Subcutaneous abdominal adipose tissue (tissue), 5 donors: Measurements from ENCODE around the gene LRRFIP1.
A peak's percentile ranks its signal among the peaks of the same experiment; 100 is the strongest.

Experiments
- H3K27ac ChIP-seq: one replicate; pipeline ENCODE4 v1.7.0; 2013; ENCODE audit warnings: low read depth, mild to moderate bottlenecking, inconsistent platforms, low read length, moderate library complexity
- H3K27me3 ChIP-seq, 5 donors: one replicate each; pipeline ENCODE4 v1.7.0; 2013; ENCODE audit warnings: low read length in 5 of 5, inconsistent platforms in 1 of 5; ENCODE audit not compliant: control insufficient read depth in 5 of 5, insufficient read depth in 4 of 5
- H3K36me3 ChIP-seq, 5 donors: one replicate each; pipeline ENCODE4 v1.7.0; 2013; ENCODE audit warnings: low read length in 5 of 5; ENCODE audit not compliant: control insufficient read depth in 5 of 5, insufficient read depth in 5 of 5
- H3K4me1 ChIP-seq, 5 donors: one replicate each; pipeline ENCODE4 v1.7.0; 2013; ENCODE audit warnings: low read length in 5 of 5, mild to moderate bottlenecking in 3 of 5, moderate library complexity in 1 of 5; ENCODE audit not compliant: control insufficient read depth in 5 of 5, insufficient read depth in 5 of 5
- H3K4me3 ChIP-seq, 5 donors: one replicate each; pipeline ENCODE4 v1.7.0; 2013; ENCODE audit warnings: low read length in 5 of 5, low read depth in 1 of 5
- H3K9ac ChIP-seq, 5 donors: one replicate each; pipeline ENCODE4 v1.7.0; 2013; ENCODE audit warnings: low read length in 5 of 5, mild to moderate bottlenecking in 4 of 5, moderate library complexity in 3 of 5
- H3K9me3 ChIP-seq, 5 donors: one replicate each; pipeline ENCODE4 v1.7.0; 2013; ENCODE audit warnings: low read length in 5 of 5; ENCODE audit not compliant: control insufficient read depth in 5 of 5
- donor health status: healthy.
- donor health status: healthy.
- donor health status: healthy.
- donor health status: healthy.
- donor health status: healthy.

LRRFIP1 gene

GRCh38 chr2:237692601-237693290, 65.4 kb downstream of the LRRFIP1 start:
- no peaks in the 10 kb centered on the region for H3K9me3 ChIP-seq
- peak overlapping the region; percentile 40 to 96 (median 93) for H3K9ac ChIP-seq
- no peaks in the 10 kb centered on the region for H3K27me3 ChIP-seq
- H3K36me3 ChIP-seq, result no peaks in the 10 kb centered on the region
- peak overlapping the region; percentile 79 to 97 (median 95) for H3K4me3 ChIP-seq
- peak overlapping the region; percentile 94 for H3K27ac ChIP-seq
- H3K4me1 ChIP-seq, result peaks cover 10 to 86% (median 73%) of the 10 kb centered on the region in 5 donors

- H3K4me1 ChIP-seq, result peaks cover 8 to 86% (median 71%) of the 10 kb centered on the region in 5 donors
- no peaks in the 10 kb centered on the region for H3K36me3 ChIP-seq
- no peaks in the 10 kb centered on the region for H3K9me3 ChIP-seq
- no peaks in the 10 kb centered on the region for H3K27me3 ChIP-seq
- H3K4me3 ChIP-seq, result peak overlapping the region; percentile 79 to 97 (median 95)
- H3K27ac ChIP-seq, result peak overlapping the region; percentile 94
- H3K9ac ChIP-seq, result peak overlapping the region; percentile 41 to 96 (median 93)
These were observed 66.1 kb downstream of the LRRFIP1 start for GRCh38 chr2:237693291-237693994.

- no peaks in the 10 kb centered on the region for H3K36me3 ChIP-seq
- peak overlapping the region; percentile 94 for H3K27ac ChIP-seq
- peak overlapping the region; percentile 79 to 97 (median 95) for H3K4me3 ChIP-seq
- H3K4me1 ChIP-seq, result peaks cover 9 to 83% (median 62%) of the 10 kb centered on the region in 5 donors
- H3K27me3 ChIP-seq, result no peaks in the 10 kb centered on the region
- peak overlapping the region in 3 of 5 donors; percentile 16 to 92 (median 20) for H3K9ac ChIP-seq
- no peaks in the 10 kb centered on the region for H3K9me3 ChIP-seq
These were observed 67.2 kb downstream of the LRRFIP1 start for GRCh38 chr2:237694415-237695194.

- Histone ChIP-seq H3K9me3 (no peaks in the 10 kb centered on the region), H3K9ac (peak overlapping the region in 2 of 5 donors; percentile 16 to 20), H3K36me3 (no peaks in the 10 kb centered on the region), H3K27ac (peak overlapping the region; percentile 94), H3K4me1 (peaks cover 15 to 85% (median 66%) of the 10 kb centered on the region in 5 donors), H3K4me3 (peak overlapping the region in 4 of 5 donors; percentile 79 to 97 (median 90)), H3K27me3 (no peaks in the 10 kb centered on the region)
These were observed 67.9 kb downstream of the LRRFIP1 start for GRCh38 chr2:237695201-237695780.

- Histone ChIP-seq H3K27me3 (no peaks in the 10 kb centered on the region), H3K4me1 (peaks cover 23 to 89% (median 69%) of the 10 kb centered on the region in 5 donors), H3K36me3 (no peaks in the 10 kb centered on the region), H3K27ac (peak overlapping the region; percentile 94), H3K9ac (peak overlapping the region in 1 of 5 donors; percentile 26), H3K9me3 (no peaks in the 10 kb centered on the region), H3K4me3 (peak overlapping the region in 1 of 5 donors; percentile 16)
These were observed 69.1 kb downstream of the LRRFIP1 start for GRCh38 chr2:237696461-237696860.

- H3K27ac ChIP-seq, result peak overlapping the region; percentile 50
- no peaks in the 10 kb centered on the region for H3K36me3 ChIP-seq
- peaks cover 32 to 98% (median 76%) of the 10 kb centered on the region in 5 donors for H3K4me1 ChIP-seq
- H3K9me3 ChIP-seq, result no peaks in the 10 kb centered on the region
- H3K9ac ChIP-seq, result peak overlapping the region in 1 of 5 donors; percentile 17
- peak overlapping the region in 1 of 5 donors; percentile 19 for H3K4me3 ChIP-seq
- H3K27me3 ChIP-seq, result no peaks in the 10 kb centered on the region
These were observed 70.4 kb downstream of the LRRFIP1 start for GRCh38 chr2:237697586-237698357.

GRCh38 chr2:237698358-237698694, 70.9 kb downstream of the LRRFIP1 start:
- H3K9ac ChIP-seq, result peak overlapping the region in 1 of 5 donors; percentile 17
- H3K27ac ChIP-seq, result peak overlapping the region; percentile 50
- no peaks in the 10 kb centered on the region for H3K36me3 ChIP-seq
- no peaks in the 10 kb centered on the region for H3K27me3 ChIP-seq
- peaks cover 36 to 98% (median 76%) of the 10 kb centered on the region in 5 donors for H3K4me1 ChIP-seq
- no peaks in the 10 kb centered on the region for H3K9me3 ChIP-seq
- peak overlapping the region in 1 of 5 donors; percentile 19 for H3K4me3 ChIP-seq

GRCh38 chr2:237699870-237700511, 72.6 kb downstream of the LRRFIP1 start:
- H3K27ac ChIP-seq, result peak overlapping the region; percentile 79
- H3K27me3 ChIP-seq, result no peaks in the 10 kb centered on the region
- H3K36me3 ChIP-seq, result no peaks in the 10 kb centered on the region
- peak overlapping the region in 1 of 5 donors; percentile 23 for H3K9ac ChIP-seq
- peak overlapping the region in 1 of 5 donors; percentile 13 for H3K4me3 ChIP-seq
- peaks cover 39 to 96% (median 71%) of the 10 kb centered on the region in 5 donors for H3K4me1 ChIP-seq
- no peaks in the 10 kb centered on the region for H3K9me3 ChIP-seq
